K562 (cell line): ENCODE data around the gene ST14. TPM values are rescaled to one million over a fixed set of nuclear protein-coding genes. Genes with fewer than 3 reads are reported as not detected.

Experiments
- ATAC-seq: fragments of 200-7000 bp; cut with Tn5 transposase; 3 replicates; pipeline ENCODE4 v1.9.1; 2020; ENCODE audit warnings: moderate library complexity
- BruUV-seq: library from RNA; stranded (reverse); fragments of 400-500 nt; replicated peaks from 2 replicates; lab custom pipeline; 2021; lab: Mats Ljungman, UMichigan
- CTCF ChIA-PET: fragments of 300-600 bp; formaldehyde crosslinking; extraction: SDS; loops from one replicate; lab custom pipeline; 2021; ENCODE audit warnings: low intra/inter-chr PET ratio; lab: Yijun Ruan, JAX
- POLR2A ChIA-PET: fragments of 300-600, 350-650 bp; sonication (Branson Sonifier 250); formaldehyde crosslinking; extraction: SDS; loops from one replicate; lab custom pipeline; 2021; ENCODE audit warnings: antibody characterized with exemption, inconsistent platforms; lab: Yijun Ruan, JAX
- DNase-seq, 4 experiments: peaks; one replicate each; pipeline versions ENCODE4 v3.0.0 to v3.0.0-alpha.2; 2011 to 2018; ENCODE audit warnings: low spot score in 3 of 4, mixed read lengths in 3 of 4; ENCODE audit errors: extremely low read depth in 1 of 4
- FAIRE-seq: peaks from 2 replicates; lab custom pipeline; 2011; peaks lifted over from hg19 to GRCh38; lab: Jason Lieb, UNC
- H2AFZ ChIP-seq: 2 replicates; pipeline ENCODE4 v1.6.0; 2011; ENCODE audit warnings: low read depth, low read length, control low read depth, inconsistent platforms
- H3K27ac ChIP-seq: fragments of 200-600 bp; 3 replicates; pipeline ENCODE4 v1.8.0; 2011; ENCODE audit warnings: low read depth, mild to moderate bottlenecking, control low read depth, inconsistent platforms, low read length, moderate library complexity, mixed read lengths; ENCODE audit errors: extremely low read depth
- H3K27me3 ChIP-seq, 2 experiments: fragments of 300-600 bp in 1 of 2; 2 replicates in 1 of 2; 3 replicates in 1 of 2; pipeline versions ENCODE4 v1.6.0 to v1.8.0; 2011; ENCODE audit warnings: inconsistent platforms in 2 of 2, low read length in 2 of 2, mild to moderate bottlenecking in 1 of 2, mixed read lengths in 1 of 2, moderate library complexity in 1 of 2; ENCODE audit not compliant: control insufficient read depth in 2 of 2, insufficient read depth in 2 of 2
- H3K36me3 ChIP-seq: fragments of 300-600 bp; 3 replicates; pipeline ENCODE4 v1.8.0; 2011; ENCODE audit warnings: mild to moderate bottlenecking, low read length, inconsistent platforms; ENCODE audit not compliant: control insufficient read depth, insufficient read depth
- H3K4me1 ChIP-seq, 2 experiments: fragments of 200-600 bp in 1 of 2; replicated peaks in 1 of 2; 2 replicates in 1 of 2; 3 replicates in 1 of 2; pipeline versions ENCODE4 v1.5.1 to v1.8.0; 2011; ENCODE audit warnings: inconsistent platforms in 2 of 2, low read length in 2 of 2, mild to moderate bottlenecking in 1 of 2, mixed read lengths in 1 of 2, moderate library complexity in 1 of 2; ENCODE audit not compliant: control insufficient read depth in 2 of 2, insufficient read depth in 2 of 2
- H3K4me2 ChIP-seq: 2 replicates; pipeline ENCODE4 v1.6.1; 2011; ENCODE audit warnings: low read length, control low read depth, inconsistent platforms, mixed read lengths; ENCODE audit not compliant: insufficient read depth
- H3K4me3 ChIP-seq: fragments of 200-600 bp; sonication (generic), shearing (Covaris generic); 2 replicates; pipeline ENCODE4 v1.5.1; 2016; ENCODE audit warnings: control low read depth, inconsistent platforms
- H3K79me2 ChIP-seq: fragments of 200-600 bp; 3 replicates; pipeline ENCODE4 v1.8.0; 2011; ENCODE audit warnings: low read length, inconsistent platforms; ENCODE audit not compliant: control insufficient read depth, insufficient read depth
- H3K9ac ChIP-seq, 2 experiments: 2 replicates each; pipeline versions ENCODE4 v1.6.0 to v1.6.1; 2011; ENCODE audit warnings: low read depth in 2 of 2, low read length in 2 of 2, control low read depth in 1 of 2, inconsistent platforms in 1 of 2, mild to moderate bottlenecking in 1 of 2, mixed read lengths in 1 of 2; ENCODE audit not compliant: insufficient read depth in 1 of 2
- H3K9me1 ChIP-seq: one replicate; pipeline ENCODE4 v1.6.0; 2011; ENCODE audit warnings: inconsistent platforms, mild to moderate bottlenecking, low read length, moderate library complexity; ENCODE audit not compliant: control insufficient read depth, insufficient read depth
- H3K9me3 ChIP-seq: replicated peaks from 2 replicates; pipeline ENCODE4 v1.5.1; 2011; ENCODE audit warnings: low read depth, low read length, inconsistent platforms; ENCODE audit not compliant: control insufficient read depth, insufficient read depth
- H4K20me1 ChIP-seq: replicated peaks from 2 replicates; pipeline ENCODE4 v1.6.1; 2011; ENCODE audit warnings: low read length, inconsistent platforms, mixed read lengths; ENCODE audit not compliant: control insufficient read depth, insufficient read depth
- CBFA2T3 ChIP-seq: fragments of 450-650 bp; IDR thresholded peaks from 2 replicates; pipeline ENCODE4 v1.6.1; 2017
- GTF2A2 ChIP-seq: IDR thresholded peaks from 2 replicates; pipeline ENCODE4 v1.6.1; 2016; ENCODE audit warnings: mild to moderate bottlenecking, missing genetic modification characterization, missing compliant biosample characterization
- MAFF ChIP-seq: IDR thresholded peaks from 2 replicates; pipeline ENCODE4 v1.6.1; 2012; ENCODE audit warnings: low read length, improper control_type of control experiment
- MAFK ChIP-seq: IDR thresholded peaks from 2 replicates; pipeline ENCODE4 v1.6.1; 2011; ENCODE audit warnings: low read length, improper control_type of control experiment
- MCM7 ChIP-seq, 2 experiments: fragments of 450-650 bp; IDR thresholded peaks; 2 replicates each; pipeline ENCODE4 v1.6.1; 2016 to 2018
- PHB2 ChIP-seq: fragments of 450-650 bp; IDR thresholded peaks from 2 replicates; pipeline ENCODE4 v1.6.1; 2017; ENCODE audit warnings: low read depth
- RBM25 ChIP-seq: fragments of 200-400 bp; formaldehyde crosslinking; IDR thresholded peaks from 2 replicates; pipeline ENCODE4 v1.6.1; 2018; ENCODE audit warnings: low read length, low read depth, moderate library complexity; ENCODE audit not compliant: severe bottlenecking
- SNIP1 ChIP-seq: fragments of 450-650 bp; IDR thresholded peaks from 2 replicates; pipeline ENCODE4 v1.7.1; 2017; ENCODE audit warnings: low read depth, mild to moderate bottlenecking
- TCF7L2 ChIP-seq: fragments of 150-350 bp; IDR thresholded peaks from 2 replicates; pipeline ENCODE4 v1.6.1; 2016; ENCODE audit warnings: low read depth, mild to moderate bottlenecking, low read length, moderate library complexity
- TEAD2 ChIP-seq: fragments of 450-650 bp; IDR thresholded peaks from 2 replicates; pipeline ENCODE4 v1.6.1; 2016; ENCODE audit warnings: missing genetic modification characterization, control low read depth, missing compliant biosample characterization
- XRCC5 ChIP-seq: fragments of 200-400 bp; formaldehyde crosslinking; IDR thresholded peaks from 2 replicates; pipeline ENCODE4 v1.6.1; 2017; ENCODE audit warnings: low read depth, mild to moderate bottlenecking, low read length
- ZBED1 ChIP-seq: IDR thresholded peaks from 2 replicates; pipeline ENCODE4 v1.6.1; 2014
- ZBTB17 ChIP-seq: fragments of 450-650 bp; formaldehyde crosslinking; IDR thresholded peaks from 2 replicates; pipeline ENCODE4 v1.4.0; 2020; ENCODE audit warnings: mild to moderate bottlenecking
- ZNF224 ChIP-seq: sonication (generic); formaldehyde crosslinking; IDR thresholded peaks from 2 replicates; pipeline ENCODE4 v1.8.0; 2022; ENCODE audit warnings: mild to moderate bottlenecking, missing genetic modification reagents
- ZNF316 ChIP-seq: fragments of 450-650 bp; IDR thresholded peaks from 2 replicates; pipeline ENCODE4 v1.6.1; 2016
- ZNF57 ChIP-seq: fragments of 450-650 bp; formaldehyde crosslinking; IDR thresholded peaks from 2 replicates; pipeline ENCODE4 v1.4.0; 2020; ENCODE audit warnings: mild to moderate bottlenecking, moderate library complexity
- ZNF586 ChIP-seq: fragments of 450-650 bp; formaldehyde crosslinking; conservative IDR thresholded peaks from 2 replicates; pipeline ENCODE4 v1.4.0; 2020; ENCODE audit warnings: mild to moderate bottlenecking, moderate library complexity
- WGBS: fragments of 100-300 bp; shearing (Covaris generic); methylation state at CpG from one replicate; pipeline ENCODE4 v1.1.6; 2016; ENCODE audit warnings: low coverage, mixed read lengths; ENCODE audit not compliant: insufficient coverage; ENCODE audit errors: missing lambda C conversion rate; 5-methylcytosine and 5-hydroxymethylcytosine counted together
- in situ Hi-C: fragments of 300-500 bp; cut with MboI; formaldehyde crosslinking; loops from 4 replicates; pipeline ENCODE4 v1.15.0; 2018; ENCODE audit warnings: inconsistent platforms, mixed read lengths
- intact Hi-C: fragments of 100-400 bp; cut with micrococcal nuclease; formaldehyde crosslinking; loops from 2 replicates; pipeline ENCODE4 v1.14.2; 2022
- polyA plus RNA-seq, 8 experiments: library from polyadenylated mRNA; depleted of rRNA in 4 of 8; stranded (reverse) in 5 of 8; unstranded in 3 of 8; fragments of >200 nt; fragmentation: Nextera tagmentation in 2 of 8; fragmentation: Illumina TruSeq in 1 of 8; extraction: Ambion mirVana in 2 of 8; extraction: Trizol in 1 of 8; gene quantifications; 2 replicates each; pipeline versions ENCODE4 v1.2.1 to v1.2.3, GENCODE V29; 2011 to 2014; ENCODE audit warnings: inconsistent platforms in 1 of 8, missing spikeins in 1 of 8
- total RNA-seq, 7 experiments: library from RNA; depleted of rRNA in 6 of 7; stranded (reverse); fragments of >200 nt in 6 of 7; fragmentation: Illumina TruSeq in 2 of 7; extraction: Trizol in 2 of 7; gene quantifications; 2 replicates each; pipeline versions ENCODE4 v1.2.1 to v1.2.3, GENCODE V29; 2011 to 2021; ENCODE audit warnings: low replicate concordance in 1 of 7
- TF ChIP-seq, protein P1 (sequence below): fragments of 250-450 bp; sonication (Bioruptor Pico); IDR thresholded peaks from 2 replicates; pipeline ENCODE4 v1.8.0; 2022; ENCODE audit warnings: moderate library complexity, mild to moderate bottlenecking, inconsistent platforms

ST14 gene
- total and polyA plus RNA-seq, 9 of the 15 experiments (the other 6 are each of a cell fraction or from before 2014, with no cell fraction given), result 0.08 to 0.20 TPM; not detected in 7

DNA sequence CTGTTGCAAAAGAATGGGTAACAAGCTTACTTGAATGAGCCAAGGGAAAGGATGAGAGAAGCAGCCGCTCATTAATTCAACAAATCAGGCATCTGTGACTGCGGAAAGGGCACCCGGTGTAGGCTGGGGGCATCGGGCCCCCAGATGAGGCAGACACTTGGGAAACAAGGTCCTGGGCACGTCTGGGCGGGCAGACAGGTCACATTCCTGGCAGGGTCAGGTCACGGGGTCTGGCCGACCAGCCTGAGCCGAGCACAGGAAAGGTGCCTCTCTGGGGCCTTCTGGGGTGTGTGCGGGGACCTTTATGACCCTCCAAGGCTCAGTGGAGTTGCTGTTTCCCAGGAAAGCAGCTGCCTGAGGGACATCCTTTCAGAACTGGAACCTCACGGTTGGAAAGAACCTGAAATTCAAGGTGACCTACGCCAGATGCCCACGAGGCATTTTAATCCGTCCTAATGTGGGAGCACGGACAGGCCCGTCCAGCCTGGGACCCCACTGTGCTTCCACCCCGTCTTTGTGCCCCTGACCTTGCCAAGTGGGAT, 57.1 kb downstream of the ST14 start:
- H3K9ac ChIP-seq, result no peak overlapping the region
- no peak for FAIRE-seq
- CTCF ChIA-PET, result no interaction called here
- peaks cover 7% of the 10 kb centered on the region for H4K20me1 ChIP-seq
- peaks cover 33 to 88% of the 10 kb centered on the region in 2 experiments; a peak in 4 of 5 replicates for H3K27me3 ChIP-seq
- 2% methylated on average over 17 of the region's 17 CpGs for WGBS
- no peak overlapping the region for H3K4me3 ChIP-seq
- H2AFZ ChIP-seq, result no peak overlapping the region
- in situ Hi-C loops, result loop anchor here (10.0 kb wide), 1 partner anchor 208 kb away; the partner anchor contains the start of gene ADAMTS8
- H3K9me3 ChIP-seq, result no peaks in the 10 kb centered on the region
- TF ChIP-seq ZNF586 (CRISPR knock-in tag), result no peak
- TF ChIP-seq TEAD2 (tag), result no peak
- TF ChIP-seq, protein P1, sequence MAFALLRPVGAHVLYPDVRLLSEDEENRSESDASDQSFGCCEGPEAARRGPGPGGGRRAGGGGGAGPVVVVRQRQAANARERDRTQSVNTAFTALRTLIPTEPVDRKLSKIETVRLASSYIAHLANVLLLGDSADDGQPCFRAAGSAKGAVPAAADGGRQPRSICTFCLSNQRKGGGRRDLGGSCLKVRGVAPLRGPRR (CRISPR knock-in tag), result no peak
- TF ChIP-seq ZNF57 (CRISPR knock-in tag), result no peak
- TF ChIP-seq CBFA2T3, result no peak
- no peak for TF ChIP-seq PHB2
- no peak for TF ChIP-seq MAFK
- no peak for TF ChIP-seq ZBED1
- no peak for TF ChIP-seq XRCC5
- TF ChIP-seq ZNF316, result no peak
- TF ChIP-seq RBM25, result no peak
- no peak for TF ChIP-seq SNIP1
- TF ChIP-seq ZNF224 (CRISPR knock-in tag), result no peak
- no peak for TF ChIP-seq MAFF
- TF ChIP-seq MCM7 (IDR thresholded peaks at IDR 0.05), result no peak
- TF ChIP-seq ZBTB17 (CRISPR knock-in tag), result no peak
- no peak for TF ChIP-seq GTF2A2 (tag)
- no peak for TF ChIP-seq TCF7L2
- no peak overlapping the region for H3K4me2 ChIP-seq
- H3K27ac ChIP-seq, result no peak overlapping the region
- intact Hi-C loops, result no loop called here
- H3K36me3 ChIP-seq, result no peaks in the 10 kb centered on the region
- no peaks in the 10 kb centered on the region for H3K9me1 ChIP-seq
- H3K4me1 ChIP-seq, result peaks cover 0 to 8% of the 10 kb centered on the region in 2 experiments; a peak in 1 of 5 replicates
- no peak for ATAC-seq
- POLR2A ChIA-PET, result no interaction called here
- no peak for DNase-seq
- no TSS peak for BruUV-seq
- H3K79me2 ChIP-seq, result no peaks in the 10 kb centered on the region
